GM21528 (cell line): Measurements from ENCODE around the gene KIAA1614.

Source experiments
- ATAC-seq: cut with Tn5 transposase; IDR thresholded peaks from one replicate; pipeline ENCODE4 v1.9.1; 2021; ENCODE audit warnings: mild to moderate bottlenecking, moderate library complexity; ENCODE audit not compliant: unreplicated experiment, low FRiP score

KIAA1614 gene

DNA sequence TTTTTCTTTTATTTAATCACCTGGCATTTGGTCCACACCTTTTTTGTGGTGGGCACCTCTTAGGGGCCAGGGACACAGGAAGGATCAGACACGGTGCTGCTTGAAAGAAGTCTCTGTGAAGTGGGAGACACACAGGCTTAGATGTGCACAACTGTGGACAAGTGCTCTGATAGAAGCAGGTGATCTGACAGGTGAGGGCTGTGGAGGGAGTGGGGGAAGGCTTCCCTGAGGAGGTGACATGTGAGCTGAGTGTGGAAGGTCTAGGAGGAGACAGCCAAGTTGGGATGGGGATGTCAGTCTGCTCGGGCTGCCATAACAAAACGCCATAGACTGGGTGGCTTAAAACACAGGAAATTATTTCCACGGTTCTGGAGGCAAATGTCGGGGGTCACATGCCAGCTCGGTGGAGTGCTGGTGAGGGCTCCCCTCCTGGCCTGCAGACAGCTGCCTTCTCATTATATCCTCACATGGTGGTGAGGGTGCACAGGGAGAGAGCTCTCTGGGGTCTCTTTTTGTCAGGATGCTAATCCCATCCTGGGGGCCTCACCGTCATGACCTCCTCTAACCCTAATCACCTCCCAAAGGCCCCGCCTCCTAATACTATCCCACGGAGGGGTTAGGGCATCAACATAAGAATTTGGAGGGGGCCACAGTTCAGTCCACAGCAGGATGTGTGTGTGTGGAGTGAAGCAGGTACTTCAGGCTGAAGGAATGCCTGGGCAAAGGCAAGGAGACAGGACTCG is 5.2 kb upstream of the KIAA1614 start:
- ATAC-seq: no peak

DNA sequence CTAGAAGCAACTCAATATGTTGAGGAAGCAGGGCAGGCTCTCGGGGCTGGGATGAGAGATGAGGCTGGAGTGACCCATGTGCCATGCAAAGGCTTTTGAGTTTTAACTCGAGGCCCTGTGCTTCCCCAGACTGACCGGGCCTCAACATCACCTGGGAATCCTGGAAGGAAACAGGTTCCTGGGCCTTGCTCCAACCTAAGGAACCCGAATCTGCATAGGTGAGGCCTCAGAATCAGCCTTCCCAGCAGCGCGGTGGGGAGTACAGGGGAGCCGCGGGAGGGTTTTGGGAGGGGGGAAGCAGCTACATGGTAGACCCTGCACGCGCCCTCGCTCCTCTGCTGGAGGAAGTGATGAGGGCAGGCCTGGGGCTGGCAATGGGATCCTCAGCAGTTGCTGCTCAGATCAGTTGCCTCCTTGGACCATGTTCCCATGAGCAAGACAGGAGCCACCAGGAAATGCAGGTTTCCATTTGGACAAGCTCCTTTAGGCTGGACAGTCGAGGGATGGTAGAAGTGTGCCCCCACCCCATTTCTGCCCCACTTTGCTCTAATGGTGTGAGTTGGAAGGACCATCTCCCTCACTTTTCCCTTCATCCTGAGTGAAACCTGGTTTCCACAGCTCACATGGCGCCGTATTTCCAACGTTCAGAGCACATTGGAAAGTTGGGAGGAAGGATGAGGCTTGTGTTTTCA is 4.5 kb upstream of the KIAA1614 start:
- ATAC-seq: no peak

DNA sequence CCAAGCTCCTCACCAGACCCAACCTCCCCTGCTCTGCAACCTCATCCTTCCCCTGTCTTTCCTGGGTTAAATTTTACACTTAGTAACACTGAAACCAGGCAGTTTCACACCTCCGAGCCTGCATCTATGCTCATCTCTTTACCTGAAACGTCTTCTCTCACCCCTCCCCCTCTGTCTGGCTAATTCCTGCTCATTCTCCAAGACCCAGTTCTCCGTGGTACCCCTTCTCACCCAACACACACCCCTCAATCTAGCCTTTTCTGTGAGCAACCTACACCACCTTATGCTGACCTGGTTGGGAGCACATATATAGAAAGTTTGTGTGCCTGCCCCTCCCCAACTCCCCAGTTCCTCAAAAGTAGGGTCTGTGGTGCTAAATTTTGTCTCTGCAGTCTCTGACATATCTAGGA is 3.7 kb upstream of the KIAA1614 start:
- ATAC-seq: peak; percentile 46

DNA sequence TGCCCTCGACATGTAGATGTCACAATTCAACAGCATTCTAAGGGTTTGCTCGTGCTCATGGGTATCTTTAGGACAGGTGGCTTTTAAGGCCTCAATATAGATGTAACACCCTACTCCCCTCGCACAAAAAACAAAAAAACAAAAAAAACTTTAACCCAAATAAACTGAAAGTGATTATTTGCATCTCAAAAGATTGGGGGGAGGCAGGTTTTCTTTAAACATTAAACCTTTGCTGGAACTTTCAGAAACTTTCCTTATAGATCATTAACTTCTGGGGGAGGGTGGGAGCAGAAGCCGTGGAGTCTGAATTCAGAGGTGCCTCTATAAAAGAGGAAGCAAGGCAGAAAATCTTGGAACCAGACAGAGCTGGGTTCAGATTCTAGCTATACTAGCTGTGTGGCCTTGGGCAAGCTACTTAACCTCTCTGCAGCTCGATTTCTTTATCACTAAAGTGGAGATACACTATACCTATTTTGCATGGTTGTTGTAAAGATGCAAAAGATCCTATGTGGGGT is 3.2 kb upstream of the KIAA1614 start:
- peak; percentile 47 for ATAC-seq

DNA sequence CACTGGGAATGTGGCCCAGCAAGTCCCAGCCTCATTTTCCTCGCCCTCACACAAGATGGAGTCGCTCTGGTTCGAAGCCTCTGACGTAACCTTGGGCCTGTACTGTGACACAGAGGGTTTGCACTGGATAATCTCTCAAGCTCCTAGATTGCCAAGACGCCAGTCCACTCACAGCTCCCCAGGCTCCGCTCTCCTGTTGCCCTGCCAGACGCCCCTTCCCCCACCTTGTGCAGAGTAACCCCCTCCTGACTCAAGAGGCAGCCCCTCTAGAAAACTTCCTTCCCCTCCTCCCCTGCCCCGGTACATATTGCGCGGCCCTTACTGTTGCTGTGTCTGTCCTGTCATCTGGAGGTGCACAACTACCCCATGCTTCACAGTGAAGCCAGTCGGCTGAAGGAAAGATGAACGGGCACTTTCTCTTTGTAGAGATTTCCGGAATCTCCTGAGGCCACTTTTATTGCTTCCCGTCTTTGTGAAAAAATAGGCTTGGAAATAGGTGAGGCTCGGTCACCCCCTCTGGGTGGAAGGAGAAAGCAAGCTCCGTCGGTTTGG is 981 bp upstream of the KIAA1614 start:
- ATAC-seq: no peak

DNA sequence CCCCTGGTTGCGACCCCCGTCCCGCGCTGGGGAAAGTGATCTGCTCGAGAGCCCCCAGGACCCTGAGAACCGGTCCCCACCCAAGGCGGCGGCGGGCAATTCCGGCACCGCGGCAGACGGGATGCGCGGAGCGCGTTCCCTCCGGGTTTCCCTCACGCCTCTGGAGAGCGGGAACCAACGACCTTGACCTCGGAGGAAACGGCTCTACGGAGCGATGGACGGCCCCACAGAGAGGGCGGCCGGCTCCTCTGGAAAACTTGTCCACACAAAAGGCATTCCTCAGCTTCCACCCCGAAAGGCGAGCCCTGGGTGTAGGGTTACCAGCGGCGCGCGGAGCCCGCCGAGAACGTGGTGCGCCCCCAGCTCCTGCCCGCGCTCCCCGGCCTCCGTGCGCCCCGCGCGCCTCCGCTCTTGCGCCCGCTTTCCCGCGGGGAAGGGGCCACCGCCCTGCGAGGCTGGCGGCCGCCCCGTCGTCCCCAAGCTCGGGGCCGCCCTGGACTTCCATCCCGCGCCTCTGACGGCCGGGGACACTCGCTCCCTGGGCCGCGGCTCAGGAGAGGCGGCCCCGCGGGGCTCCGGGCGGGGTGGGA is 391 bp upstream of the KIAA1614 start:
- ATAC-seq: no peak

DNA sequence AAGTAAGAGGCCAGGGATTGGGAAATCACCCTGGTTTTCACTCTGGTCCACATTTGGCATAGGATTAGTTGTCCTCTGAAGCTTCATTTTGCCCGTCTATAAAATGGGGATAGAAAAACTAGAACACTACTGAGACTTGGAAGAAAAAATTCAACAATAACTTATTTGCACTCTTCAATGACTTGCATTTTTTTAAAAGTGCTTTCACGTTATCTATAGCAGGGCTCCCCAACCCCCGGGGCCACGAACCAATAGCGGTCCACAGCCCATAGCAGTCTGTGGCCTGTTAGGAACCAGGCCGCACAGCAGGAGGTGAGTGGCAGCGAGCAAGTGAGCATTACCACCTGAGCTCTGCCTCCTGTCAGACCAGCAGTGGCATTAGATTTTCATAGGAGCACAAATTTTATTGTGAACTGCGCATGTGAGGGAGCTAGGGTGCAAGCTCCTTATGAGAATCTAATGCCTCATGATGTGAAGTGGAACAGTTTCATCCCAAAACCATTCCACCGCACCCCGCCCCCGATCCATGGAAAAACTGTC is 2.8 kb downstream of the KIAA1614 start:
- no peak for ATAC-seq

DNA sequence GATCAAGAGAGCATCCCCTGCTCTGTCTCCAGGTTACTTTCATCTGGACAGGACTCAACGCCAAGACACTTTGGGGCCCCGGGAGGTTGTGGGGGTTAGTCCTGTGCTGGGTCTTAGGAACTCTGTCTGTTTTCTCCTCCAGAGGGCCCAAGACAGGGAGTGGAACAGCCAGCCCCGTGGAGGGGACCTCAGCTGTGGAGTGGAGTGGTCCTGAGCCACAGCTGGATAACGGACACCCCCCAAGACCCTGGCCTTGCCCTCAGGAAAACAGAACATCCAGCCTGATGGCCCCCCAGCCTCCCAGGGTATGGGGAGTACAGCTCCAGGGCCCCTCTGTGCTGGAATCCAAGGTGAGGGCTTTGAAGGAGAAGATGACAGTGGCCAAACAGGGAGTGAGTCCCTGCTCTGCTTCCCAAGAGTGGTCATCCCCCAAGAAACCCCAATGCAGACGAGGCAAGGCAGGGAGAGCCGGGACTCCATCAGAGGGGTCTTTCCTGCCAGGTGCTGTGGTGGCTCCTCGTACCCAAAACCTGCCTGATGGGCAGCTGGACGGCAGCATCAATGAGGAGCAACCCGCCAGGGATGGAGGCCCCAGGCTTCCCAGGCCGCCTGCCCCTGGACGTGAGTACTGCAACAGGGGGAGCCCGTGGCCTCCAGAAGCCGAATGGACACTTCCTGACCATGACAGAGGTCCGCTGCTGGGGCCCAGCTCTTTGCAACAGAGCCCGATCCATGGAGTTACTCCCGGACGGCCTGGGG is 3.5 kb downstream of the KIAA1614 start:
- no peak for ATAC-seq

DNA sequence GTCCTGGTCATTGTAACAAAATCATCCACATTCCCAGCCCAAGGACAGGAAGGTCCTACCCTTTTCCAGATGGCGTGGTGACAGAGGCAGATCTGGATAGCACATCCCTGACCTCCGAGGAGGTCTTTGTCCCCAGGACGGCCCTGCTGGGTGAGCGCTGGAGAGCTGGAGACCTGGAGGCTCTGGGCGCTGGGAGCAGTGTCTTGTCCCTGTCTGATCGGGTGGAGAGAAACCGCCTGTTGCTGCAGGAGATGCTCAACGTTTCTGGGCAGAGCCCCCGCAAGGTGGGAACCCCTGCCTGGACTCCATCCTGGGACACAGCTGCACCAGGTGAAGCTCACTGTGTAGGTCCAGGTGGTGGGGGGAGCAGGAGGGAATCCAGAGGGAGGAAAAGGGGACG is 4.1 kb downstream of the KIAA1614 start:
- ATAC-seq: no peak

DNA sequence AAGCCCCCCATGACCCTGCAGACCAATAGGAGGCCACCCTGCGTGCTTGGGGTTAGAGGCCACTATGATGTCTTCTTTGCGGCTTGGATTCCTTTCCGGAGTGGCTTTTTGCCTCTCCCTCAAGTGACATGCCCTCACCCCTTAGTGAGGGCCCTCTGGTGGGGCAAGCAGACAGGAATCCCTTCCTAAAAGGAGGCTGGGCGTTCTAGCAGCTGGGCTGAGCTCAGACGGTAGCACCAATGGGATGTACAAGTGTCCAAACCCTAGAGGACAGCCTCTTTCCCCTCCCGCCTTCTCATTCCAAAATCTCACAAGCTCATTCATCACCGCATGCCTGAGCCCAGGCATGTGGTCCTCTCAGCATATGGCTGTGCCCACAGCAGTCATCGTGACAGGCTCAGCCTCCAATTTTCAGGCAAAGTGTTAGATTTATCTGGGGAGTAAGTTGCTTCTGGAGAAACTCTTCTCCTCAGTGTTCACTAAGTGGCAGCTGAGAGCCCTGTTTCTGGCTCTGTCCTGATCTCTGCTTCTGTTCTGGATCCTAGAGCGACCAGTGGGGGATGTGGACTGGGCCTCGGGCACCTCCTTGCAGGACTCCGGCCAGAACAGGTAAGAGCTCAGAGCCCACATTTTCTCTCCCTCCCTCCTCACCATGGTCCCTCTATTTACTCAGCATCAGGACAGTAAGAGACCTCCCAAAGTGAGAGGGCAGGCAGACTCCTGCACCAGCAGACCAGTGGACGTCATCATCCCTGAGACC is 4.8 kb downstream of the KIAA1614 start:
- ATAC-seq: no peak

DNA sequence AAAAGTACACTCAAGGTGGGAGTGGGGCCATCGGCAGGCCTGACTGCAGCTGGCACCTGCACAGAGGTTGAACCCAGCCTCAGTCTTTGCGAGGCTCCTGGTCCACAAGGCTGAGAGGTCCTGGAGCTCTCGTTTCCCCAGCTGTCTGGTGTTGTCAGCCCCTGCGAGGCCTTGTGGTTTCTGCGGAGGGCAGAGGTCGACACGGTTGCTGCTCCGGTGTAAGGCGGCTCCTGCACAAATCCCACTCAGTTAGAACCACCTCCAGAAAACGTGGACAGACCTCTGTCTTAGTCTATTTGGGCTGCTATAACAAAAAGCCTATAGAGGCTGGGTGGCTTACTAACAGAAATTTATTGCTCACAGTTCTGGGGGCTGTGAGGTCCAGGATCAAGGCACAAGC is 5.8 kb downstream of the KIAA1614 start:
- no peak for ATAC-seq

DNA sequence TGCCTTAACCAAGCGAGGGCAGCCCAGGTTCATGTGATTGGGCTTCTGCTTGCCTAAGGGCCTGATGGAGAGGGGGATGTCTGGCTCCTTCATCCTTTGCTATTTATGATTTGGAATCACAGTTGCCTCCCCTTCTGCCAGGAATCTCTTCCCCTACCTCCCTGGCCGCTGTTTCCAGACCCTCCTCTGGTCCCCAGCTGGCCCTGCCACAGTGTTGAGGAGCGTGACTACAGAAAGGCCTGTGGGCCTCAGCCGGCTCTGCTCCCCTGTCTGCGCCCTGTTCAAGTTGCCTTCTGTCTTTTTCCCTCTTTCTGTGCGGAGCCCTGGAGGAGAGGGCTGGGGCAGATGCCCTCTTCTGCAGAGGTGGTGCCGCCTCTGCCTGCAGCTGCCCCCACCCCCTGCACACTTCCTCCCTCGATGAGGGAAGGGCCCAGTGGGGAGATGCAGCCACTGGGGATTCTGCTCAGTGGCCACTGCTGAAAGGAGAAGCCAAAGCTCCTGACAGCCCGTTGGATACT is 6.5 kb downstream of the KIAA1614 start:
- no peak for ATAC-seq

DNA sequence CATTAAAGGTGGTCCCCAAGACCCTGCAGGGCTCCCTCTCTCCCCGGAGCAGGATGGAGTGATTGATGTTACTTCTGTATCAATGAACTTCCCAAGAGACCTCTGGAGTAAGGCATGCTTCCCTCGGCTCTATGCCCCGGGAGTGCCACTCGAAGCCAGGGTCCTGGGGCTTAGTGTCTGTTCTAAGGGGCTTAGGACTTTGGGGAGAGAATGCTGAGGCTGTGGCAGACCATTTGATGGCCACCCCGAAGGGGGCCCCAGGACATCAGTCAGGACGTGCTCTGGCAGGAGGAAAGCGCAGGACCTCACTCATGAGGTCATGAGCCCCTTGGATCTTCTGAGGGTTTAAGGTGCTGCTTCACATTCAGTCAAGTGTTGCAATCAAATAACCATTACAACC is 7.5 kb downstream of the KIAA1614 start:
- ATAC-seq: no peak

DNA sequence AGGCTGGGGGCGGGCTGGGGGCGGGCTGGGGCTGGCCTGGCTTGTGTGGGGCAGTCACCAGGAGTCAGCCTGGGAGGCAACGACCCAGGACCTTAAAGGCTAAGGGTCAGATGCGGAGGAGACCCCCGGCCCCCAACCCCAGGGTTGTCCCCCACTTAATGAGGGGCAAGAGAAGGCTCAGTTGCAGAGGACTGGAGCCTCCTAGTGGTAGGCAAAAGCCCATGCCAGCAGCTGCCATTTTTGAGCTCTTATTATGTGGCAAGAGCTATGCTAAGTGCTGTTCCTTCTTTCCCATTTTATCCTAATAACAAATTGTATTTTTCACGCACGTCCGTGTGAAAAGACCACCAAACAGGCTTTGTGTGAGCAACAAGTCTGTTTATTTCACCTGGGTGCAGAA is 8.0 kb downstream of the KIAA1614 start:
- ATAC-seq: no peak

DNA sequence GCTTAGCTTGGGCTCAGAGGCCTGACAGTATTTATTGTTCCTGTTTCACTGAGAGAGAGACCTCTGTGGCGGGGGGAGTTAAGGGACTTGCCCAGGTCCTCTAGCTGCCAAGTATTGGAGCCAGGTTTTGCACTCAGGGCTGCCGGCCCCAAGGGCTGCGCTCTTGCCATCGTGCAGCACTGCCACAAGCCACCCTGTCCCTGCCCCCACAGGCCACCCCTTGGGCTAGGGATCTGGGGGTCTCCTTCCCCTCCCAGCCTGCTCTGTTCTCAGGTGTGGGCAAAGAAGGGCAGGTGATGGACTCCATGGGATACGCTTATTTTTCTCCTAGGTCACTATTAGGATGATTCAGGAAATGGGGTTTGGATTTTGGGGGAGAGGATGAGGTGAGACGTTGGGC is 8.7 kb downstream of the KIAA1614 start:
- no peak for ATAC-seq

DNA sequence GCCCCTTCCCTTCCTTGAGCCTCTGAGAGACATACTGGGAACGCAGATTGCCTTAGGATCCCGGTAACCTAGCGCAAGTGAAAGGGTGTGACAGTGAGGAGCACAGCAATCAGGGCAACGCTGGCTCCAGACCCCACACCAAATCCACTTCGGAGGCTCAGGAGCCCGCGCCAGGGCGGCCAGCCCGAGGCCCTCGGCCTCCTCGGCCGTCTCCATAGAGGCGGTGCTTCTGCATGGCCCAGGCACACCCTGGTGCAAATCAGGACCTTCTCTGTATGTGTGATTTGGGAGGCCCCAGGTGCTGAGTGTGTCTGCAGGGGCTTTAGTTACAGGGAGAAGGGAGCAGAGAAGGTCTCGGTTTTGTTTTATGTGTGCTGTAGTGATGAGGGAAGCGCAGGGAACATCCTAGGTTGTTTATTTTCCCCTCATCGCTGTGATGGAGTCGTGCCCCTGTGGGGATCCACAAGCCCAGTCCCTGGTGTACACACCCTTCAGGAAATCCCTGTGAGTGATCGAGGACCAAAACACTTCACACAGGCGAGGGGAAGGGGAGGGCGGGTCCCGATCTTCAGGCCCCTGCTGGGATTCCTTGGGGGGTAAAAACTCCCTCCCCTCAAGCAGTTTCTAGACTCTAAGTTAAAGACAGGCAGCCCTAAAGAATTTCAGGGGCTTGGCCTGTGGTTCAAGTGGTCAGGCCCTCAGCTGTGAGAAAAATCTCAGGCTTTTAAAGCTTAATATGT is 9.4 kb downstream of the KIAA1614 start:
- ATAC-seq: no peak

DNA sequence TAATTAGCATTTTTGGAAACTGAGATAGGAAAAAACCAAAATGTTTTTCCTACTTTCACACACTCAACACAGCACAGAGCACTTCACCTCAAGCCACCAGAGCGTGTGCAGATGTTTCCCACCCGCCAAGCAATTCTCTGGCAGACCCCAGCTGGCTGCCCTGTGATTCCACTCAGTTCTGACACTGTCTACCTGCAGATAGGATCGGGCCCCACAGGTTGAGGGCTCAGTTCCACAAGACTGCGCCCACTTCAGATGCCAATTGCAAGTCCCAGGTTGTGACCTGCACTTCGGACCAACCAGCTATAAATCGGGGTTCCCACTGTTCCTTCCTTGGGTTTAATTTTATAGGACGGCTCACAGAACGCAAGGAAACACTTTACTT is 9.9 kb downstream of the KIAA1614 start:
- no peak for ATAC-seq

DNA sequence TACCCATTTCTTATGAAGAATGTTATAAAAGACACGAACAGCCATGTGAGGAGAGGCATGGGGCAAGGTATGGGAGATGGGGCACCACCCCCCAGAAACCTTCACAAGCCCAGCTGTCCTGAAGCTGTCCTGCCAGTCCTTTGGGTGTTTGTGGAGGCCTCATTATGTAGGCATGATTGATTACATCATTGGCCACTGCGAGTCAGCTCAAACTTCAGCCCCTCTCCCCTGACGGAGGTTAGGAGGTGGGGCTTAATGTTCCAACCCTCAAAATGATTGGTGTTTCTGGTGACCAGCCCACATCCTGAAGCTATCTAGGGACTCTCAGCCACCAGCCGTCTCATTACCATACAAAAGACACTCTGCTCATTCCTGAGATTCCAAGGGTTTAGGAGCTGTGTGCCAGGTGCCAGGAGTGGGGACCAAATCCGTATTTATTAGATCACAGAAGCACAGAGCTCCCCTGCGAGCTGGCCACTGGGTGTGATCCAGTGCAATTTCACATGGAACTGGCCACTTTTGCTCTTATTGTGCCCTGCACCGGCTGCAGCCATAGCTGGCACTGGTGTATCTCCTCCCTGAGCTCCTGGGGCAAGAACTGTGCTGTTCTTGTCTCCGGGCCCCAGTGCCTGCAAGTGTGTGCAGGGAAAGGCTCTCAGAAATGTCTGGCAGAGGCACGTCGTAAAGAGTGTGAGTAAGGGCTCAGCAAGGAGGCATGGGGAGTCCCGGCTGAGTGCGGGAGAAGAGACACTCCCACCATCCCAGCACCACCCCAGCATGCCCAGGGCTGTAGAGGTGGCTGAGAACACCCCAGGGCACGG is 10.5 kb downstream of the KIAA1614 start:
- no peak for ATAC-seq
